Erythroblast (primary cell): ENCODE data around the gene LYPD6B.

Source experiments
- DNase-seq, 2 experiments: peaks; one replicate each; lab custom pipeline; 2025; lab: John Stamatoyannopoulos, UW
- GATA1 ChIP-seq: IDR thresholded peaks from 2 replicates; pipeline ENCODE4 v1.6.1; 2011; ENCODE audit warnings: low read depth, mild to moderate bottlenecking, control low read depth, low read length, moderate library complexity
- POLR2A ChIP-seq: IDR thresholded peaks from 2 replicates; pipeline ENCODE4 v1.6.1; 2011; ENCODE audit warnings: mild to moderate bottlenecking, low read length

The LYPD6B gene

DNA sequence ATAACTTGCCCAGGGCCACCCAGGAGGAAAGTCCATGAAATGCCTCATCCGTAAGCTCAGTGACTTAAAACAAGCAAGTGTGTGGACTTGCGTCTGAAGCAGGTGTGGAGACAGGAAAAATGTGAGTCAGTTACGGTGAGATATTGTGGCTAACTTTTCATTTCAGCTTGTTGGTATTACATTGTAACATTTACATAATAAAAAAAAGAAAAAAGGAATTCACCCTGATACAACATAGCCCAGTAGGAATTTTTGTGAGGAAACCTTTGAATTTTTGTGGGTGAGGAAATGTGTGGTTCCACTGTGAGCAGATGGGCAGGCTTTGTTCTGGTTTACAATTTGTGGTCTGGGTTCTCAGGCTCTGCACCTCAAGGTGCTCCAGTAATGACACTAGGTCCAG is 33.7 kb upstream of the LYPD6B start:
- no peak for TF ChIP-seq GATA1
- TF ChIP-seq POLR2A = no peak
- DNase-seq = no peak

DNA sequence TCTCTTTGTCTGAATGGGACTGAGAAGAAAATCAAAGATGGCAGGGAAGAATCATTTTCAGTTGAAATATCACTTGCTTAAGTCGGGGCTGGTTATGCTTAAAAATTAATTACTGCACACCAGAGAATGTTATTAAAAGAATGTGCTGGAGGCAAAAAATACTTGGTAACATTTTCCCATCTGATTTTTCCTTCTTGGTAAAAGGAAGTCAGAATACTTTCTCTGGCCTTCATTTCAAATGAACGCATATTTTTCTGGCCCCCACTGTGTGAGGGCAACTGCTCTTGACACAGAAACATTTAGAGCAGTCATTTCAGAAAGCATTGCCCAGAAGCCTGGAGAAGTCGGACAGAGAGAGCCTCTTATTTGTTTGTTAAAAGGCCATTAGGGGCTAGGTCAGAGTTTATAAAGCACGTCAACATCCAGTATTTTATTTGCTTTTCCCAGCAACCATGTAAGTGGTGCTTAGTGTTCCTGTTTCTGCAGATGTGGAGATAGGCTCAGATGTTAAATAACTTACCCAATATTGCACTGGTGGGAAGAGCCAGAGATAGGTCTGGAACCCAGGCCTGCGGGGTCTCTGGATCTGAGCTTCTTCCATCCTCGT is 32.9 kb upstream of the LYPD6B start:
- no peak for DNase-seq
- no peak for TF ChIP-seq POLR2A
- no peak for TF ChIP-seq GATA1

DNA sequence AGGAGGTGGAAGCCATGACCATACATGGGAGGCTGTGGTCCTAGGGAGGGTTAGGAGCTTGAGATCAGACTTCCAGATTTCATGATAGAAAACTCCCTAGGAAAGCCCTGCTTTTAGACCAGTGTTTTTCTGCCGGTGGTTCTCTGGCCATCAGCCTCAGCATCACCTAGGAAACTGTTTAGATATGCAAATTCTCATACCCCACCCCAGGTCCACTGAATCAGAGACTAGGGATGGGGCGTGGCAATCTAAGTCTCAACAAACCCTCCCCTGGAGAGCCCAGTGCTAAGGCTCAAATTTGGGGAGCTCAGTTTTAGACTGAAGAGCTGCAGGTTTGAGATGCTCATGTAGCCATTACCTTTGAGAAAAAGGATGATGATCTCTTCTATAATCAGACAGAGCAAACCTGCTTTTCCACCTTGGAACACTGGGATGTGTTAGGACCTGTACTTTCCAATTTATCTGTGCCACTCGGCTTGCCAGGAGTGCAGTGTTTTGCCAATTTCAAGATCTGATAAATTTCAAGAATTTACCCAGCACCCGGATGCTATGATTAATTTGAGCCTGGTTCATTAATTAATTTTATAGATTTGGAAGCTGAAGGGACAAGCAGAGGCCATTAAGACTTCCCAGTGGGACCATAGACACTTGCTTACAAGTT is 31.5 kb upstream of the LYPD6B start:
- TF ChIP-seq POLR2A = no peak
- TF ChIP-seq GATA1 = no peak
- no peak for DNase-seq

DNA sequence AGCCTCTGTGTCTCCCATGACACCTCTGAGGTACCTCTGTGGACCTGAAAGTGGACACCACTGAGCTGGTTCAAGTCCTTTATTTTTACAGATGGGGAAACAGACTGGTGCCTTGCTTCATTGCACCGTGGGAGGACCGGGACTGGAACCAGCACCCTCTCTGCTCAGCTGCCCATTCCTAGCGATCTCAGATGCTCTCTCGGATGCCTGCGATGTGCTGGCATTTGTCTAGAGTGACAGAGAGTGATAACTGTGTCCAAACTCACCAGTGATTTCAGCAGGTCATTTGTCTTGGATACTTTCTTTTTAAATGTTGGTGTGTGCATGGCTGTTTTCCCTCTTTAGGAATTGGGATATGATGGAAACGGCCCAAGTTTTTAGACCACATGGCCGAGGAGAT is 30.1 kb upstream of the LYPD6B start:
- TF ChIP-seq GATA1 (no peak), POLR2A (no peak)
- no peak for DNase-seq

DNA sequence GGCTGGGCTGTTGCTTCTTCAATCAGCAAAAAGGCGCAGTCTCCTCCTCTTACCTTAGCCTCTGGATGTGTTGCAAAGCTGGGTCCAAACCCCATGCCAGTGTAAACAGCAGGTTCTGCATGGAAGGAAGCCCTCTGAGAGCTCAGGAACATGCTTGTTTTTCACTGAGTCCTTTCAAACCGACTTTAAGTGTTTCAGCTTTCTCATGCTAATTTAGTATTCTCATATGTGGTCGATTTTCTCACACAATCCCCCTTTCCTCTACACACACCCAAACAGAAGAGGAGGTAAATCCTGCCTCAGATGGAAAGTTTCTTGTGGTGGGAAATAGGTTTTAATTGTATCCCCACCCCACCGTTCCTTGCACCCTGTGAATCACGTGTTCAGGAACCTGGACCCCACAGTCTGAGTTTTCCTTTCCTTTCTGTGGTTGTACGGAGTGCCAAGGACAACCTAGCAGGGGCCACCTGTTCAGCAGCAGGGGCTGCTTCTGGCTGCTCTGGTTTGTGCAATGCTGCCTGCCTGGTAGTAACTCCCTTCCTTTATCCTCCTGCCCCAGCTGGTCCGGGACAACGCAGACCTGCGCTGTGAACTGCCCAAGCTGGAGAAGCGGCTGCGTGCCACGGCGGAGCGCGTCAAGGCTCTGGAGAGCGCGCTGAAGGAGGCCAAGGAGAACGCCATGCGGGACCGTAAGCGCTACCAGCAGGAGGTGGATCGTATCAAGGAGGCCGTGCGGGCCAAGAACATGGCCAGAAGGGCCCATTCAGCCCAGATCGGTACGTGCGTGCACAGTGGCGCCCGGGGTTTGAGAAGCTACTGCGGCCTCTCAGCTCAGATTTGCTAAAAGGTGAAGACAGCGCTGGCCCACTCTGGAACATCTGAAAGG is 28.7 kb upstream of the LYPD6B start:
- TF ChIP-seq GATA1 = no peak
- no peak for TF ChIP-seq POLR2A
- DNase-seq = no peak

GRCh38 chr2:149012545-149012944 is 26.0 kb upstream of the LYPD6B start:
- TF ChIP-seq GATA1 (no peak), POLR2A (no peak)
- DNase-seq = no peak

- DNase-seq = no peak
- no peak for TF ChIP-seq POLR2A
- no peak for TF ChIP-seq GATA1
Observed at GRCh38 chr2:149015501-149015900, 23.0 kb upstream of the LYPD6B start.

- DNase-seq = no peak
- TF ChIP-seq POLR2A = no peak
Observed at GRCh38 chr2:149015926-149016563, 22.5 kb upstream of the LYPD6B start.

GRCh38 chr2:149017116-149017985 is 21.1 kb upstream of the LYPD6B start:
- TF ChIP-seq POLR2A (no peak), GATA1 (no peak)
- DNase-seq = peak; percentile 63 to 80

DNA sequence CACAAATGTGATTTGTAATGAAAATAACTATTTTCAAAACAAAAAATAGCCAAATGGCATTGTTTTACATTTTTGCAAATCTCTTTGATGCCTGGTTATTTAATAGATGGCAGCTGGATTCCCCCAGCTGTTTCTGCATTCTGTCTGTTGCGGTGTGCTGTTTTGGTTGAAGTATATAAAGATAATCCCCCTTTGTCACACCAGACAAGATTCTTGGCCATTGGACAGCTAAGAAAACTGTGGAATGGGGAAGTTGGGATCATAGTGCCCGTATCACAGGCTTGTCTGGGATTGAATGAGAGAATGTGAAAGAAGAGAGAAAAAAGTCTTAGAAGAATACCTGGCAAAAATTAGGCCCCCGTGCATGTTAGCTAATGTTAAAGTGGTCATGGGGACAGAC is 19.5 kb upstream of the LYPD6B start:
- TF ChIP-seq GATA1 (no peak), POLR2A (no peak)

DNA sequence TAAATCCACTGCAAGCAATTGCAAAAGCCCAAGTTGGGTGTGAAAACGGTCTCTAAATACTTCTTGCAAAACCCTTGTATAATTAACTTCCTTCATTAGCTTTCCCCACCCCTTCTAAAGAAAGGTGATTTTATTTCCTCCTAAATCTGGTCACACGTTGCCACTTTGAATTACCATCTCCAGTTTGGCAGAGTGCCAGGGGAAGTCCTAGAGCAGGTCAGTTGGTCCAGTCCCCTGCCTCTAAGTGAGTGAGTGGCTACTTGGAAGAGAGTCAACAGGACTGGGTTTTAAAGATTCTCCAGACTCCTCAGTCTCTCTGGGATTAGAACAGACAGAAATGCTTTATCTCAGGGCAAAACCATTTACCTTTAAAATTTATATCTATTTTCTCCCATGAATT is 18.7 kb upstream of the LYPD6B start:
- no peak for DNase-seq
- no peak for TF ChIP-seq POLR2A
- TF ChIP-seq GATA1 = no peak

More for the DNA sequence above, 19.5 kb upstream of the LYPD6B start:
- DNase-seq = no peak

GRCh38 chr2:149020432-149020851 is 18.1 kb upstream of the LYPD6B start:
- no peak for DNase-seq
- no peak for TF ChIP-seq POLR2A
- no peak for TF ChIP-seq GATA1

DNA sequence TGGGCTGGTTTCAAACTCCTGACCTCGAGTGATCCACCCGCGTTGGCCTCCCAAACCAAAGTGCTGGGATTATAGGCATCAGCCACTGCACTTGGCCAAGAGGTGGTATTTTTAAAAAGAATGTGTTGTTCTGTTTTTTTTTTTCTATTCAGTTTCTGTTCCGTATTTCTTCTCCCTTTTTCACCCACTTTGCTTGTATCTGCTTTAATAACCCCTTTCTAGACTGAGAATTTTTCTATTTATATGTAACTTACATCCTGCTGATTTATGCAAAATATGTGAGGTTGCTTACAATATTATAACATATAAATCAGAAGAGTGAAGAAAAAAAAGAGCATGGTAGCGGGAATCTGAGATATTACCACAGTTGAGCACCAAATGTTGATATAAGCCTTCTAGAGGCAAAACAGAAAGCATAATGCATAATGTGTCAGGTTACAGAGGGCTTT is 17.2 kb upstream of the LYPD6B start:
- DNase-seq = no peak
- TF ChIP-seq GATA1 = no peak
- no peak for TF ChIP-seq POLR2A
